T-helper 17 cell (primary cell): ENCODE results near the gene FBXO22. TPM values are rescaled to one million over a fixed set of nuclear protein-coding genes. Genes with fewer than 3 reads are reported as not detected.
"Not testable (repeated sequence)": the region's sequence is repeated elsewhere in the genome, so short reads cannot be mapped to it uniquely, and the experiment has no call there.

Experiments used
- ATAC-seq: fragments of 150-1000 bp; cut with Tn5 transposase; 2 replicates; pipeline ENCODE4 v1.10.0; 2021; ENCODE audit warnings: mild to moderate bottlenecking, moderate library complexity
- DNase-seq, 3 donors: peaks; one replicate each; pipeline versions ENCODE4 v3.0.0 to v3.0.0-alpha.2; 2020 to 2021
- H3K9me3 ChIP-seq: one replicate; pipeline ENCODE4 v1.7.0; 2013; ENCODE audit warnings: low read length, mild to moderate bottlenecking; ENCODE audit not compliant: control insufficient read depth, poor library complexity, severe bottlenecking
- H3K27ac Mint-ChIP-seq: one replicate; pipeline ENCODE4 v1.8.0; 2022; ENCODE audit warnings: mild to moderate bottlenecking, moderate library complexity, mixed read lengths
- H3K27me3 Mint-ChIP-seq: one replicate; pipeline ENCODE4 v1.8.0; 2022; ENCODE audit warnings: mixed read lengths
- H3K36me3 Mint-ChIP-seq: one replicate; pipeline ENCODE4 v1.8.0; 2022; ENCODE audit warnings: low read depth, mixed read lengths
- H3K4me1 Mint-ChIP-seq: one replicate; pipeline ENCODE4 v1.8.0; 2022; ENCODE audit warnings: mild to moderate bottlenecking, mixed read lengths
- H3K4me3 Mint-ChIP-seq: one replicate; pipeline ENCODE4 v1.8.0; 2022; ENCODE audit warnings: mild to moderate bottlenecking, moderate library complexity, mixed read lengths
- total RNA-seq, 4 donors: library from RNA in 2 of 4; stranded (reverse) in 2 of 4; gene quantifications; one replicate each; pipeline ENCODE4 v1.2.3 and lab custom pipeline; 2022 to 2026

The FBXO22 gene
- total RNA-seq, 2 donors from 2014 or later: 7.1 to 9.0 TPM

- Mint-ChIP-seq H3K27ac (no peak overlapping the region), H3K36me3 (peaks cover 9% of the 10 kb centered on the region)
Measured at GRCh38 chr15:75884041-75884440, 19.6 kb upstream of the FBXO22 start.

GRCh38 chr15:75887178-75887577 is 16.5 kb upstream of the FBXO22 start:
- H3K9me3 ChIP-seq: no peaks in the 10 kb centered on the region
- no peak overlapping the region for H3K27ac Mint-ChIP-seq
- ATAC-seq: no peak
- H3K27me3 Mint-ChIP-seq: no peaks in the 10 kb centered on the region
- peaks cover 5% of the 10 kb centered on the region for H3K4me1 Mint-ChIP-seq
- DNase-seq: no peak
- H3K4me3 Mint-ChIP-seq: no peak overlapping the region
- peaks cover 7% of the 10 kb centered on the region for H3K36me3 Mint-ChIP-seq

More at GRCh38 chr15:75884041-75884440, 19.6 kb upstream of the FBXO22 start:
- no peaks in the 10 kb centered on the region for H3K9me3 ChIP-seq
- Mint-ChIP-seq H3K4me1 (peaks cover 17% of the 10 kb centered on the region), H3K27me3 (no peaks in the 10 kb centered on the region), H3K4me3 (no peak overlapping the region)
- DNase-seq (no peak), ATAC-seq (no peak)

DNA sequence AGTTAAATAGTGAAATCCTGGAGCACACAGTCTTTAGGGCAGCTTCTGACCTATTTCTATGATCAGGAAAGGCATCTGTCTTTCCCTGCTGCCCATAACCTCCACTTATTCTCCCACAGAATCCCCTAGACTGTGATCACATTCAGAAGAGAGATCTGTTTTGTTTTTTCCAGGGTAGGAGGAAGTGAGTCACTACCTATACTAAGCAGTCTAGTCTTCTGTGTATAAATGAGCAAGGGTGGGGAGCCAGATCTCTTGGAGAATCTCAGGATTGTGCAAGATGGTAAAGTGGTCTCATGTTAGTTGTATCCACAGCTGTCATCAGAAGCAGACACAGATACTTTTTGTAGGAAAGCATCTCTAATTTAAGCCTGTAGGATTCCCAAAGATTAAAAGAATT is 11.8 kb upstream of the FBXO22 start:
- H3K27me3 Mint-ChIP-seq: no peaks in the 10 kb centered on the region
- no peak overlapping the region for H3K27ac Mint-ChIP-seq
- ATAC-seq: no peak
- H3K36me3 Mint-ChIP-seq: peaks cover 7% of the 10 kb centered on the region
- H3K9me3 ChIP-seq: no peaks in the 10 kb centered on the region
- no peak for DNase-seq
- H3K4me1 Mint-ChIP-seq: peaks cover 6% of the 10 kb centered on the region
- H3K4me3 Mint-ChIP-seq: no peak overlapping the region

DNA sequence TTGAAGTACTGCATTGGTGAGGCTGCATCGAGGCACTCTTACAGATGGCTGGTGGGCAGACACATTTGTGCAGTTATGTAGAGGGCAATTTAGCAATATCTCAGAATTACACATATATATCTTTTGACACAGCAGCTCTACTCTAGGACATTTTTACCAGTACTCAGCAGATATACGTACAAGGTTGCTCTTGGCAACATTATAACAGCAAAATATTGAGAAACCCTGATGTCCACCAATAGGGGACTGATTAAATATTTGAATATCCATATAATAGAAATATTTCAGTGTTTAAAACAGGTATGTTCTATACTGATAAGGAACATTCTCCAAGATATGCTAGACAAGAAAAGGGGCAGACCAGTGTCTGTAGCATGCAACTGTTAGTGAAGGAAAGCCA is 7.9 kb upstream of the FBXO22 start:
- no peaks in the 10 kb centered on the region for H3K9me3 ChIP-seq
- H3K4me3 Mint-ChIP-seq: no peak overlapping the region
- peak overlapping the region; percentile 75 for H3K27ac Mint-ChIP-seq
- H3K27me3 Mint-ChIP-seq: no peaks in the 10 kb centered on the region
- H3K36me3 Mint-ChIP-seq: no peaks in the 10 kb centered on the region
- ATAC-seq: no peak
- peaks cover 2% of the 10 kb centered on the region for H3K4me1 Mint-ChIP-seq
- no peak for DNase-seq

- no peaks in the 10 kb centered on the region for H3K9me3 ChIP-seq
- Mint-ChIP-seq H3K4me1 (peaks cover 16% of the 10 kb centered on the region), H3K4me3 (no peak overlapping the region), H3K27ac (no peak overlapping the region), H3K36me3 (peaks cover 2% of the 10 kb centered on the region), H3K27me3 (no peaks in the 10 kb centered on the region)
- ATAC-seq (no peak), DNase-seq (no peak)
Measured at GRCh38 chr15:75900577-75900976, 3.1 kb upstream of the FBXO22 start.

DNA sequence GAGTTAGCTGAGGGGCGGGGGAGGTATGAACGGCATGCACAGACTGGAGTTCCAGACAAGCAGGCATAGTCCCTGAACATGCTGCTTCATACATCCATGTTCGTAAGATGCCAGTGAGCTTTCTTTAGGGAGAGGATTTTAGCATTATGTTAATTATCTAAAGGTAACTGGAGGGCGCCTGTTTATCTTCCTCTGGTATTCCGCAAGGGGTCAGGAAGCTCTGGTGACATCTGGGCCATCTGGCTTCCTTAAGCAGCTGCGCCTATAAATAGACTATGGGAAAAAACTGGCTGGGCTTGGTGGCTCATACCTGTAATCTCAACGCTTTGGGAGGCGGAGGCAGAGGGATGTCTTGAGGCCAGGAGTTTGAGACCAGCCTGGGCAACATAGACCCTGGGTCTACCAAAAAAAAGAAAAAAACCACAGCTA is 1.5 kb upstream of the FBXO22 start:
- ATAC-seq: no peak
- H3K4me3 Mint-ChIP-seq: peak overlapping the region; percentile 78
- no peak for DNase-seq
- H3K9me3 ChIP-seq: no peaks in the 10 kb centered on the region
- H3K27ac Mint-ChIP-seq: peak overlapping the region; percentile 74
- no peaks in the 10 kb centered on the region for H3K27me3 Mint-ChIP-seq
- peaks cover 2% of the 10 kb centered on the region for H3K36me3 Mint-ChIP-seq
- peaks cover 16% of the 10 kb centered on the region for H3K4me1 Mint-ChIP-seq

DNA sequence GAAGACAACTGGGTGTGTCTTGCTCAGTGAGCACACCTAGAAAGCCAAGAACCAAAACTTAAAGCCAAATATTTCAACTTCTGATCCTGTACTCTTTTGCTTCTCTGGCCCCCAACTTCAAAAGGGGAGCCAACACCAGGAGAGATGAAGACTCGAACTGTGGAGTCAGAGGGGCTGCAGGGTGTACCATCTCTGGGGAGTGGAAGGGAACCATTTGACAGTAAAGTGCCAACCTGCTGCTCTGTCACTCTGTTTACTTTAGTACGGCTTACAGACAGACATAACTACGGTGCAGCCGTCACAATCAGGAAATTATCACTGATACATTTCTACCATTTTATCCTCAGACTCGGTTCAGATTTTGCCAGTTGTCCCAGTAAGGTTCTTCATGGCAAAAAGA is 1.6 kb downstream of the FBXO22 start:
- Mint-ChIP-seq H3K27ac (peak overlapping the region; percentile 94), H3K4me3 (peak overlapping the region; percentile 77), H3K27me3 (no peaks in the 10 kb centered on the region), H3K4me1 (peaks cover 28% of the 10 kb centered on the region), H3K36me3 (peaks cover 5% of the 10 kb centered on the region)
- DNase-seq: no peak
- ATAC-seq: no peak
- no peaks in the 10 kb centered on the region for H3K9me3 ChIP-seq

DNA sequence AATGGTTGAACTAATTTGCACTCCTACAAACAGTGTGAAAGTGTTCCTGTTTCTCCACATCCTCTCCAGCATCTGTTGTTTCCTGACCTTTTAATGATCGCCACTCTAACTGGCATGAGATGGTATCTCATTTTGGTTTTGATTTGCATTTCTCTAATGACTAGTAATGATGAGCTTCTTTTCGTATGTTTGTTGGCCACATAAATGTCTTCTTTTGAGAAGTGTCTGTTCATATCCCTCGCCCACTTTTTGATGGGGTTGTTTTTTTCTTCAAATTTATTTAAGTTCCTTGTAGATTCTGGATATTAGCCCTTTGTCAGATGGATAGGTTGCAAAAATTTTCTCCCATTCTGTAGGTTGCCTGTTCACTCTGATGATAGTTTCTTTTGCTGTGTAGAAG is 6.7 kb downstream of the FBXO22 start:
- Mint-ChIP-seq H3K36me3 (peaks cover 10% of the 10 kb centered on the region), H3K4me1 (peaks cover 19% of the 10 kb centered on the region)
- not testable (repeated sequence) for H3K4me3 Mint-ChIP-seq, H3K9me3 ChIP-seq, ATAC-seq, DNase-seq, H3K27ac Mint-ChIP-seq, H3K27me3 Mint-ChIP-seq

DNA sequence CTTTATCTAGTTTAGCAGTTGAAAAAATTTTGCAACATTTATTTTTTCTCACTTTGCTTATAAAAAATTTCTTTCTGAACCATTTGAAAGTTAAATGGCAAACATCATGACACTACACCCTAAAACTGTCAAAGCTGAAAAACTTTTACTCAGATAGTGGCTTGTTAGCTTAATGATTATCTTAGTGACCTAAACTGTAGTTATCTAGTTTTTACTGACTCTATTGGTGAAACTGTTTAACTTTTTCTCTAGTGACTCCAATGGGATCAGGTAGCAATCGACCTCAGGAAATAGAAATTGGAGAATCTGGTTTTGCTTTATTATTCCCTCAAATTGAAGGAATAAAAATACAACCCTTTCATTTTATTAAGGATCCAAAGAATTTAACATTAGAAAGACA is 13.3 kb downstream of the FBXO22 start:
- H3K27me3 Mint-ChIP-seq: no peaks in the 10 kb centered on the region
- no peaks in the 10 kb centered on the region for H3K9me3 ChIP-seq
- no peak for ATAC-seq
- peaks cover 2% of the 10 kb centered on the region for H3K4me1 Mint-ChIP-seq
- no peak overlapping the region for H3K4me3 Mint-ChIP-seq
- no peak for DNase-seq
- H3K36me3 Mint-ChIP-seq: peaks cover 14% of the 10 kb centered on the region
- no peak overlapping the region for H3K27ac Mint-ChIP-seq

DNA sequence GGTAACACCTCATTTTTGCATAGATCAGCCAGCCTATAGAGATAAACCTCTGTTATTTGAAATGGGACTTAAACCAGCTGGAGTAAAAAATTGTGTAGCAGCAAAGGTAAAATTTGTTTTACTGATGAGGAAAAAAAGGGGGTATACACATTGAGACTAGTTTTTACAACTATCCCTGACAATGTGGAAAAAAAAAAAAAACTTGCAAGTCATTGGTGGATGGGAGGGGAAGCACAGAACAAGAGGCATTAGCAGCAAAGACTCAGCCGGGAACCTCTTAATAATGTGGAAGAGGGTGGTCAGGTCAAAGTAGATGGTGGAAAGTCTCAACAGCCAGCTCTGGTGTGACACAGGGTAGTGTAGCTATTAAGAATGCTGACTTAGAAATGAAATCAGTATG is 14.5 kb downstream of the FBXO22 start:
- ATAC-seq: no peak
- no peaks in the 10 kb centered on the region for H3K9me3 ChIP-seq
- Mint-ChIP-seq H3K27me3 (no peaks in the 10 kb centered on the region), H3K27ac (no peak overlapping the region), H3K4me1 (peaks cover 10% of the 10 kb centered on the region), H3K36me3 (peaks cover 12% of the 10 kb centered on the region), H3K4me3 (no peak overlapping the region)
- DNase-seq: no peak

DNA sequence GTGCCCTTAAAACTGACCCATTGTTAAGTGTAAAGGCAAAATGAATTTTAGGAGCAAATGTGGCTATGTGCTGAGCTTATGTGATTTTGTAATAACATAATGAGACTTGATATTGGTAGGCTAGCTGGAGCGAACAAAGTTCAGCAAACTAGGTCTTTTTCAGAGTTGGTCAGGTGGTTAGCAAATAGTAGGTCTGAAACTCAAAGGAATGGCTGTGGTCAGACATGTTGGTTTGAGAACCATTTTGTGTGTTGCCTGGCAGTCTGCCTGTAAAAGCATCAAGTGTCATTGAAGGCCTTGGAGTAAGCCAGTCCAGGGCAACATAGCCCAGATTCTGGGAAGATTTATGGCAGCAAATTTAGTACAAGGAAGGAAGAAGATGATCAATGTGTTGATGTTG is 16.4 kb downstream of the FBXO22 start:
- DNase-seq: no peak
- no peak overlapping the region for H3K4me3 Mint-ChIP-seq

GRCh38 chr15:75921732-75922703 is 18.3 kb downstream of the FBXO22 start:
- no peaks in the 10 kb centered on the region for H3K9me3 ChIP-seq
- peaks cover 22% of the 10 kb centered on the region for H3K36me3 Mint-ChIP-seq
- H3K27ac Mint-ChIP-seq: peak overlapping the region; percentile 49
- H3K27me3 Mint-ChIP-seq: no peaks in the 10 kb centered on the region
- ATAC-seq: no peak
- DNase-seq: no peak
- peaks cover 31% of the 10 kb centered on the region for H3K4me1 Mint-ChIP-seq
- no peak overlapping the region for H3K4me3 Mint-ChIP-seq

More for the DNA sequence above, 16.4 kb downstream of the FBXO22 start:
- ATAC-seq: no peak
- H3K4me1 Mint-ChIP-seq: peaks cover 17% of the 10 kb centered on the region
- H3K27me3 Mint-ChIP-seq: no peaks in the 10 kb centered on the region
- H3K27ac Mint-ChIP-seq: no peak overlapping the region
- peaks cover 16% of the 10 kb centered on the region for H3K36me3 Mint-ChIP-seq
- H3K9me3 ChIP-seq: no peaks in the 10 kb centered on the region

DNA sequence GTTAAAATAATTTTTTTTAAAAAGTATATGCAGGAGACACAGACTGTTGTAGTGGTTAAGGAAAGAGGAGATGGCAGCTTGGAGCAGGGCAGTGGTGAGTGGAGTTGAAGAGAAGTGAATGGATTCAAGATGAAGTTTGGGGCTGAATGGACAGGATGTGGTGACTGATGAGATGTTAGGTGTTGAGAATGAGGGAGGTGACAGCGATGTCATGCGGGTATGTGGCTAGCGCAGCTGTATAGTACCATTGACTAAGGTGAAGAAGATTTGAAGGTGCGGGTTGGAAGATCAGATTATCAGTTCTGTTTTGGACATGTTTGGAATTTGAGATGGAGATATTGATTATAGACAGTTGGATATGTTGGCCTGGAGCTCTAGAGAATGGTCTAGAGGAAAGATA is 20.1 kb downstream of the FBXO22 start:
- Mint-ChIP-seq H3K4me1 (peaks cover 38% of the 10 kb centered on the region), H3K27me3 (no peaks in the 10 kb centered on the region), H3K36me3 (peaks cover 20% of the 10 kb centered on the region), H3K27ac (peak overlapping the region; percentile 61), H3K4me3 (no peak overlapping the region)
- ATAC-seq (no peak), DNase-seq (no peak)
- no peaks in the 10 kb centered on the region for H3K9me3 ChIP-seq

DNA sequence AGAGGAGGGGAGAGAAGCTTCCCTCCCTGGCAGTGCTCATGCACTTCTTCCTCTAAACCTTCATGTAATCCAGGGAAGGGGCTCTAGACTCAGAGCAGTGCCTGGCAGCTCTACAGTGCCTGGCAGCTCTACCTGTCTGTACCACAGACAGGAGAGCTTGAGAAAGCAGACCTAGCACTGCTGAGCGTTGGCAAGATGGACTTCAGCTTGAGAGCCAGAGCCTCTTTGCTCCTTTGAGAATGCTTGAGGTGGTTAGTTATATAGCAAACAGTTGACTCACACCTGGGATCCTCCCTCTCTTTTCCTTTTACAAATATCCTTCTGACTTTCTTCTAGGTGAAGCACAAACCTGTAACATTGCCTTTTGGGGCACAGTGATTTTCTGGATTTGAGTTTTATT is 20.9 kb downstream of the FBXO22 start:
- H3K9me3 ChIP-seq: no peaks in the 10 kb centered on the region
- Mint-ChIP-seq H3K4me1 (peaks cover 38% of the 10 kb centered on the region), H3K27ac (peak overlapping the region; percentile 61), H3K4me3 (no peak overlapping the region), H3K36me3 (peaks cover 20% of the 10 kb centered on the region), H3K27me3 (no peaks in the 10 kb centered on the region)
- ATAC-seq (no peak), DNase-seq (no peak)
